K562 (cell line): ENCODE data around the gene RCC1. TPM values are rescaled to one million over a fixed set of nuclear protein-coding genes. Genes with fewer than 3 reads are reported as not detected.

Source experiments
- ATAC-seq: fragments of 200-7000 bp; cut with Tn5 transposase; 3 replicates; pipeline ENCODE4 v1.9.1; 2020; ENCODE audit warnings: moderate library complexity
- BruUV-seq: library from RNA; stranded (reverse); fragments of 400-500 nt; replicated peaks from 2 replicates; lab custom pipeline; 2021; lab: Mats Ljungman, UMichigan
- CTCF ChIA-PET: fragments of 300-600 bp; formaldehyde crosslinking; extraction: SDS; loops from one replicate; lab custom pipeline; 2021; ENCODE audit warnings: low intra/inter-chr PET ratio; lab: Yijun Ruan, JAX
- POLR2A ChIA-PET: fragments of 300-600, 350-650 bp; sonication (Branson Sonifier 250); formaldehyde crosslinking; extraction: SDS; loops from one replicate; lab custom pipeline; 2021; ENCODE audit warnings: antibody characterized with exemption, inconsistent platforms; lab: Yijun Ruan, JAX
- DNase-seq, 4 experiments: peaks; one replicate each; pipeline versions ENCODE4 v3.0.0 to v3.0.0-alpha.2; 2011 to 2018; ENCODE audit warnings: low spot score in 3 of 4, mixed read lengths in 3 of 4; ENCODE audit errors: extremely low read depth in 1 of 4
- FAIRE-seq: peaks from 2 replicates; lab custom pipeline; 2011; peaks lifted over from hg19 to GRCh38; lab: Jason Lieb, UNC
- H2AFZ ChIP-seq: 2 replicates; pipeline ENCODE4 v1.6.0; 2011; ENCODE audit warnings: low read depth, low read length, control low read depth, inconsistent platforms
- H3K27ac ChIP-seq: fragments of 200-600 bp; 3 replicates; pipeline ENCODE4 v1.8.0; 2011; ENCODE audit warnings: low read depth, mild to moderate bottlenecking, control low read depth, inconsistent platforms, low read length, moderate library complexity, mixed read lengths; ENCODE audit errors: extremely low read depth
- H3K27me3 ChIP-seq, 2 experiments: fragments of 300-600 bp in 1 of 2; 2 replicates in 1 of 2; 3 replicates in 1 of 2; pipeline versions ENCODE4 v1.6.0 to v1.8.0; 2011; ENCODE audit warnings: inconsistent platforms in 2 of 2, low read length in 2 of 2, mild to moderate bottlenecking in 1 of 2, mixed read lengths in 1 of 2, moderate library complexity in 1 of 2; ENCODE audit not compliant: control insufficient read depth in 2 of 2, insufficient read depth in 2 of 2
- H3K36me3 ChIP-seq: fragments of 300-600 bp; 3 replicates; pipeline ENCODE4 v1.8.0; 2011; ENCODE audit warnings: mild to moderate bottlenecking, low read length, inconsistent platforms; ENCODE audit not compliant: control insufficient read depth, insufficient read depth
- H3K4me1 ChIP-seq, 2 experiments: fragments of 200-600 bp in 1 of 2; replicated peaks in 1 of 2; 2 replicates in 1 of 2; 3 replicates in 1 of 2; pipeline versions ENCODE4 v1.5.1 to v1.8.0; 2011; ENCODE audit warnings: inconsistent platforms in 2 of 2, low read length in 2 of 2, mild to moderate bottlenecking in 1 of 2, mixed read lengths in 1 of 2, moderate library complexity in 1 of 2; ENCODE audit not compliant: control insufficient read depth in 2 of 2, insufficient read depth in 2 of 2
- H3K4me2 ChIP-seq: 2 replicates; pipeline ENCODE4 v1.6.1; 2011; ENCODE audit warnings: low read length, control low read depth, inconsistent platforms, mixed read lengths; ENCODE audit not compliant: insufficient read depth
- H3K4me3 ChIP-seq: fragments of 200-600 bp; sonication (generic), shearing (Covaris generic); 2 replicates; pipeline ENCODE4 v1.5.1; 2016; ENCODE audit warnings: control low read depth, inconsistent platforms
- H3K79me2 ChIP-seq: fragments of 200-600 bp; 3 replicates; pipeline ENCODE4 v1.8.0; 2011; ENCODE audit warnings: low read length, inconsistent platforms; ENCODE audit not compliant: control insufficient read depth, insufficient read depth
- H3K9ac ChIP-seq, 2 experiments: 2 replicates each; pipeline versions ENCODE4 v1.6.0 to v1.6.1; 2011; ENCODE audit warnings: low read depth in 2 of 2, low read length in 2 of 2, control low read depth in 1 of 2, inconsistent platforms in 1 of 2, mild to moderate bottlenecking in 1 of 2, mixed read lengths in 1 of 2; ENCODE audit not compliant: insufficient read depth in 1 of 2
- H3K9me1 ChIP-seq: one replicate; pipeline ENCODE4 v1.6.0; 2011; ENCODE audit warnings: inconsistent platforms, mild to moderate bottlenecking, low read length, moderate library complexity; ENCODE audit not compliant: control insufficient read depth, insufficient read depth
- H3K9me3 ChIP-seq: replicated peaks from 2 replicates; pipeline ENCODE4 v1.5.1; 2011; ENCODE audit warnings: low read depth, low read length, inconsistent platforms; ENCODE audit not compliant: control insufficient read depth, insufficient read depth
- H4K20me1 ChIP-seq: replicated peaks from 2 replicates; pipeline ENCODE4 v1.6.1; 2011; ENCODE audit warnings: low read length, inconsistent platforms, mixed read lengths; ENCODE audit not compliant: control insufficient read depth, insufficient read depth
- ASH1L ChIP-seq: fragments of 450-650 bp; IDR thresholded peaks from 2 replicates; pipeline ENCODE4 v1.6.1; 2018; ENCODE audit warnings: borderline replicate concordance, mild to moderate bottlenecking, low read depth; ENCODE audit not compliant: partially characterized antibody
- BCOR ChIP-seq: fragments of 450-650 bp; IDR thresholded peaks from 2 replicates; pipeline ENCODE4 v1.6.1; 2016
- CCNT2 ChIP-seq: IDR thresholded peaks from 2 replicates; pipeline ENCODE4 v1.6.1; 2011; ENCODE audit warnings: borderline replicate concordance, low read depth, mild to moderate bottlenecking, moderate library complexity, mixed read lengths, low read length; ENCODE audit not compliant: insufficient read length; ENCODE audit errors: extremely low read depth
- CREB1 ChIP-seq, 2 experiments: sonication (generic) in 1 of 2; formaldehyde crosslinking in 1 of 2; IDR thresholded peaks; 2 replicates each; pipeline versions ENCODE4 v1.6.1 to v1.8.0; 2012 to 2022; ENCODE audit warnings: inconsistent platforms in 1 of 2, mild to moderate bottlenecking in 1 of 2, missing genetic modification reagents in 1 of 2, moderate library complexity in 1 of 2
- IFI16 ChIP-seq: fragments of 250-450 bp; sonication (Bioruptor Pico); IDR thresholded peaks from 2 replicates; pipeline ENCODE4 v2.1.2; 2022; ENCODE audit warnings: mild to moderate bottlenecking, inconsistent platforms
- JUNB ChIP-seq: fragments of 450-650 bp; formaldehyde crosslinking; conservative IDR thresholded peaks from 2 replicates; pipeline ENCODE4 v1.4.0; 2020; ENCODE audit warnings: mild to moderate bottlenecking
- KLF1 ChIP-seq: fragments of 450-650 bp; IDR thresholded peaks from 2 replicates; pipeline ENCODE4 v1.6.1; 2016; ENCODE audit warnings: missing genetic modification characterization, missing compliant biosample characterization
- NCOA1 ChIP-seq: fragments of 450-650 bp; IDR thresholded peaks from 2 replicates; pipeline ENCODE4 v1.6.1; 2016; ENCODE audit warnings: low read depth
- NFIX ChIP-seq: fragments of 250-450 bp; sonication (Bioruptor Pico); IDR thresholded peaks from 2 replicates; pipeline ENCODE4 v1.4.0; 2020; ENCODE audit warnings: low read depth, mild to moderate bottlenecking, moderate library complexity
- NR3C1 ChIP-seq: sonication (generic); formaldehyde crosslinking; IDR thresholded peaks from 2 replicates; pipeline ENCODE4 v1.8.1; 2022; ENCODE audit warnings: missing genetic modification reagents
- PHB ChIP-seq: fragments of 250-450 bp; sonication (Bioruptor Pico); IDR thresholded peaks from 2 replicates; pipeline ENCODE4 v1.5.0; 2021
- TBL1XR1 ChIP-seq, 2 experiments: IDR thresholded peaks; 2 replicates each; pipeline ENCODE4 v1.6.1; 2012; ENCODE audit warnings: improper control_type of control experiment in 2 of 2, low read length in 2 of 2, mild to moderate bottlenecking in 1 of 2
- ZC3H8 ChIP-seq: fragments of 450-650 bp; IDR thresholded peaks from 2 replicates; pipeline ENCODE4 v1.6.1; 2017
- WGBS: fragments of 100-300 bp; shearing (Covaris generic); methylation state at CpG from one replicate; pipeline ENCODE4 v1.1.6; 2016; ENCODE audit warnings: low coverage, mixed read lengths; ENCODE audit not compliant: insufficient coverage; ENCODE audit errors: missing lambda C conversion rate; 5-methylcytosine and 5-hydroxymethylcytosine counted together
- in situ Hi-C: fragments of 300-500 bp; cut with MboI; formaldehyde crosslinking; loops from 4 replicates; pipeline ENCODE4 v1.15.0; 2018; ENCODE audit warnings: inconsistent platforms, mixed read lengths
- intact Hi-C: fragments of 100-400 bp; cut with micrococcal nuclease; formaldehyde crosslinking; loops from 2 replicates; pipeline ENCODE4 v1.14.2; 2022
- polyA plus RNA-seq, 8 experiments: library from polyadenylated mRNA; depleted of rRNA in 4 of 8; stranded (reverse) in 5 of 8; unstranded in 3 of 8; fragments of >200 nt; fragmentation: Nextera tagmentation in 2 of 8; fragmentation: Illumina TruSeq in 1 of 8; extraction: Ambion mirVana in 2 of 8; extraction: Trizol in 1 of 8; gene quantifications; 2 replicates each; pipeline versions ENCODE4 v1.2.1 to v1.2.3, GENCODE V29; 2011 to 2014; ENCODE audit warnings: inconsistent platforms in 1 of 8, missing spikeins in 1 of 8
- total RNA-seq, 7 experiments: library from RNA; depleted of rRNA in 6 of 7; stranded (reverse); fragments of >200 nt in 6 of 7; fragmentation: Illumina TruSeq in 2 of 7; extraction: Trizol in 2 of 7; gene quantifications; 2 replicates each; pipeline versions ENCODE4 v1.2.1 to v1.2.3, GENCODE V29; 2011 to 2021; ENCODE audit warnings: low replicate concordance in 1 of 7
- TF ChIP-seq, protein P1 (sequence below): fragments of 450-650 bp; formaldehyde crosslinking; IDR thresholded peaks from 2 replicates; pipeline ENCODE4 v1.4.0; 2020; ENCODE audit warnings: mild to moderate bottlenecking, moderate library complexity

RCC1 gene
- total and polyA plus RNA-seq, 9 of the 15 experiments (the other 6 are each of a cell fraction or from before 2014, with no cell fraction given), result 16.4 to 202 (median 107) TPM

DNA sequence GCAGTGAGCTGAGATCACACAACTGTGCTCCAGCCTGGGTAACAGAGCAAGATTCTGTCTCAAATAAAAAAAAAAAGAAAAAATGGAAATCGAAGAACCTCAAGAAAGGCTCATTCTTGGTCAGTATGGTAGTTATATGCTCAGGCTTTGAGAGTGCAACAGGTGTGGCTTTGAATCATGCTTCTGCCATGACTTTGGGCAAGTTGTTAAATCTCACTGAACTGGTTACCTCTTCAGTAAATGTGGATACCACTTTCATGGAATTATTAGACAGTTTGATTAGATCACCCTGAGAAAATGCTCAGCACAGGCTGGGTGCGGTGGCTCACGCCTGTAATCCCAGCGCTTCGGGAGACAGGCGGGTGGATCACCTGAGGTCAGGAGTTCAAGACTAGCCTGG is 59.9 kb downstream of the RCC1 start:
- H3K36me3 ChIP-seq, result peaks cover 70% of the 10 kb centered on the region; the same call in 2 of the 3 replicates
- BruUV-seq, result no TSS peak

More for the DNA sequence above, 59.9 kb downstream of the RCC1 start:
- ATAC-seq (no peak), FAIRE-seq (no peak), DNase-seq (no peak)
- Histone ChIP-seq H3K4me3 (no peak overlapping the region), H4K20me1 (no peaks in the 10 kb centered on the region), H3K9me1 (no peaks in the 10 kb centered on the region), H3K27ac (no peak overlapping the region), H3K4me1 (no peaks in the 10 kb centered on the region), H2AFZ (no peak overlapping the region), H3K9ac (no peak overlapping the region), H3K27me3 (no peaks in the 10 kb centered on the region), H3K79me2 (no peaks in the 10 kb centered on the region), H3K9me3 (no peaks in the 10 kb centered on the region), H3K4me2 (no peak overlapping the region)
- POLR2A ChIA-PET, result interaction anchor here (0.6 to 11.0 kb wide), 6 partner anchors 10 to 228 kb away, joined by 3 to 157 read pairs (median 3); partner anchors contain the start of genes RNU11 and TRNAU1AP
- intact Hi-C loops, result no loop called here
- in situ Hi-C loops, result no loop called here
- CTCF ChIA-PET, result no interaction called here
- WGBS, result 93% methylated on average over 6 of the region's 6 CpGs
- no peak for TF ChIP-seq PHB
- TF ChIP-seq, protein P1, sequence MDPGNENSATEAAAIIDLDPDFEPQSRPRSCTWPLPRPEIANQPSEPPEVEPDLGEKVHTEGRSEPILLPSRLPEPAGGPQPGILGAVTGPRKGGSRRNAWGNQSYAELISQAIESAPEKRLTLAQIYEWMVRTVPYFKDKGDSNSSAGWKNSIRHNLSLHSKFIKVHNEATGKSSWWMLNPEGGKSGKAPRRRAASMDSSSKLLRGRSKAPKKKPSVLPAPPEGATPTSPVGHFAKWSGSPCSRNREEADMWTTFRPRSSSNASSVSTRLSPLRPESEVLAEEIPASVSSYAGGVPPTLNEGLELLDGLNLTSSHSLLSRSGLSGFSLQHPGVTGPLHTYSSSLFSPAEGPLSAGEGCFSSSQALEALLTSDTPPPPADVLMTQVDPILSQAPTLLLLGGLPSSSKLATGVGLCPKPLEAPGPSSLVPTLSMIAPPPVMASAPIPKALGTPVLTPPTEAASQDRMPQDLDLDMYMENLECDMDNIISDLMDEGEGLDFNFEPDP, result no peak
- no peak for TF ChIP-seq ASH1L
- TF ChIP-seq IFI16 (CRISPR knock-in tag), result no peak
- TF ChIP-seq ZC3H8, result no peak
- no peak for TF ChIP-seq NR3C1 (CRISPR knock-in tag)
- no peak for TF ChIP-seq TBL1XR1 (IDR thresholded peaks at IDR 0.05; ENCODE audit: low read length in 2 of 2)
- no peak for TF ChIP-seq CREB1 (IDR thresholded peaks at IDR 0.05)
- no peak for TF ChIP-seq CREB1 (CRISPR knock-in tag; IDR thresholded peaks at IDR 0.05)
- no peak for TF ChIP-seq JUNB (CRISPR knock-in tag)
- TF ChIP-seq BCOR, result no peak
- no peak for TF ChIP-seq CCNT2
- no peak for TF ChIP-seq NFIX (CRISPR knock-in tag)
- TF ChIP-seq NCOA1, result no peak
- no peak for TF ChIP-seq KLF1 (tag)
- TF ChIP-seq, all 486 proteins: peak for 0
